ENCODE data around the gene PVALEF.

GRCh38 chr17:81115749-81116464, 49.4 kb upstream of the PVALEF start:
- TF ChIP-seq CTCF (IDR thresholded peaks at IDR 0.05) (no peak), ZFX (IDR thresholded peaks at IDR 0.05; ENCODE audit: borderline replicate concordance) (no peak)
